ENCODE data around the gene PRICKLE2.
A peak's percentile ranks its signal among the peaks of the same experiment; 100 is the strongest.

The PRICKLE2 gene

GRCh38 chr3:64218746-64219145 is 6.5 kb downstream of the PRICKLE2 start:
- no peak for DNase-seq (ENCODE audit: low read depth)

- no peak for DNase-seq (ENCODE audit: low read depth)
Observed at GRCh38 chr3:64218329-64218728, 6.9 kb downstream of the PRICKLE2 start.

GRCh38 chr3:64216274-64217147 is 8.8 kb downstream of the PRICKLE2 start:
- no peak for DNase-seq (ENCODE audit: low read depth)

GRCh38 chr3:64215559-64215958 is 9.7 kb downstream of the PRICKLE2 start:
- DNase-seq (ENCODE audit: low read depth) = no peak

GRCh38 chr3:64215103-64215502 is 10.2 kb downstream of the PRICKLE2 start:
- DNase-seq (ENCODE audit: low read depth) = no peak

GRCh38 chr3:64214381-64215018 is 10.8 kb downstream of the PRICKLE2 start:
- DNase-seq (ENCODE audit: low read depth) = no peak

GRCh38 chr3:64213962-64214379 is 11.3 kb downstream of the PRICKLE2 start:
- DNase-seq (ENCODE audit: low read depth) = no peak

- DNase-seq (ENCODE audit: low read depth) = no peak
Observed at GRCh38 chr3:64213224-64213878, 11.9 kb downstream of the PRICKLE2 start.

GRCh38 chr3:64209866-64210621 is 15.2 kb downstream of the PRICKLE2 start:
- no peak for DNase-seq (ENCODE audit: low read depth)

GRCh38 chr3:64207289-64208080 is 17.8 kb downstream of the PRICKLE2 start:
- DNase-seq (ENCODE audit: low read depth) = no peak

GRCh38 chr3:64203969-64204908 is 21.0 kb downstream of the PRICKLE2 start:
- DNase-seq (ENCODE audit: low read depth) = no peak

- DNase-seq (ENCODE audit: low read depth) = no peak
Observed at GRCh38 chr3:64203216-64203615, 22.1 kb downstream of the PRICKLE2 start.

- no peak for DNase-seq (ENCODE audit: low read depth)
Observed at GRCh38 chr3:64199932-64200331, 25.3 kb downstream of the PRICKLE2 start.

GRCh38 chr3:64196236-64196929 is 28.9 kb downstream of the PRICKLE2 start:
- DNase-seq (ENCODE audit: low read depth) = no peak

- DNase-seq (ENCODE audit: low read depth) = no peak
Observed at GRCh38 chr3:64195789-64196188, 29.5 kb downstream of the PRICKLE2 start.

- DNase-seq (ENCODE audit: low read depth) = no peak
Observed at GRCh38 chr3:64191822-64192221, 33.4 kb downstream of the PRICKLE2 start.

GRCh38 chr3:64190517-64191515 is 34.5 kb downstream of the PRICKLE2 start:
- peak; percentile 88 for DNase-seq (ENCODE audit: low read depth)

All from GM04504 (cell line).